H1 (cell line): ENCODE measurements around the gene LBH. TPM values are rescaled to one million over a fixed set of nuclear protein-coding genes. Genes with fewer than 3 reads are reported as not detected.

ENCODE experiments used
- CTCF ChIA-PET: fragments of 300-600 bp; sonication (Branson Sonifier 250); formaldehyde crosslinking; loops from one replicate; lab custom pipeline; 2021; ENCODE audit not compliant: partially characterized antibody; lab: Charles Lee
- POLR2A ChIA-PET: fragments of 300-600 bp; sonication (Branson Sonifier 250); formaldehyde crosslinking; loops from one replicate; lab custom pipeline; 2021; ENCODE audit warnings: inconsistent platforms; ENCODE audit not compliant: partially characterized antibody; lab: Charles Lee
- DNase-seq, 2 experiments: peaks; one replicate each; pipeline versions ENCODE4 v3.0.0 to v3.0.0-alpha.2; 2010 to 2022; ENCODE audit warnings: low spot score in 2 of 2, low read depth in 1 of 2, mixed read lengths in 1 of 2
- FAIRE-seq: peaks from 2 replicates; lab custom pipeline; 2011; peaks lifted over from hg19 to GRCh38; lab: Jason Lieb, UNC
- H2AFZ ChIP-seq: 2 replicates; pipeline ENCODE4 v1.8.1; 2012; ENCODE audit warnings: low read length, inconsistent platforms
- H2AK5ac ChIP-seq: 2 replicates; pipeline ENCODE4 v1.6.1; 2013; ENCODE audit warnings: low read depth, low read length
- H2BK120ac ChIP-seq: replicated peaks from 2 replicates; pipeline ENCODE3; 2013; ENCODE audit warnings: low read depth, low read length, inconsistent platforms
- H2BK12ac ChIP-seq: 2 replicates; pipeline ENCODE4 v1.6.1; 2013; ENCODE audit warnings: low read depth, low read length
- H2BK15ac ChIP-seq: 2 replicates; pipeline ENCODE4 v1.6.1; 2013; ENCODE audit warnings: low read length
- H2BK20ac ChIP-seq: 2 replicates; pipeline ENCODE4 v1.6.1; 2013; ENCODE audit warnings: low read length
- H2BK5ac ChIP-seq: 2 replicates; pipeline ENCODE4 v1.6.1; 2013; ENCODE audit warnings: low read depth, low read length
- H3K14ac ChIP-seq: 2 replicates; pipeline ENCODE4 v1.6.1; 2013; ENCODE audit warnings: inconsistent platforms; ENCODE audit not compliant: insufficient read length
- H3K18ac ChIP-seq: 2 replicates; pipeline ENCODE4 v1.6.1; 2013; ENCODE audit warnings: low read length; ENCODE audit errors: extremely low read depth
- H3K23ac ChIP-seq: 2 replicates; pipeline ENCODE4 v1.6.1; 2013; ENCODE audit warnings: inconsistent platforms; ENCODE audit not compliant: insufficient read length
- H3K23me2 ChIP-seq: 2 replicates; pipeline ENCODE4 v1.6.1; 2013; ENCODE audit warnings: low read depth, low read length
- H3K27ac ChIP-seq: 2 replicates; pipeline ENCODE4 v1.6.1; 2011; ENCODE audit warnings: low read depth, low read length, inconsistent platforms
- H3K27me3 ChIP-seq, 4 experiments: replicated peaks in 1 of 4; 1 replicate in 1 of 4; 2 replicates in 3 of 4; pipeline versions ENCODE4 v1.6.1 to v1.8.1; 2011 to 2013; ENCODE audit warnings: low read length in 3 of 4, mild to moderate bottlenecking in 3 of 4, inconsistent platforms in 2 of 4, mixed read lengths in 2 of 4, moderate library complexity in 1 of 4; ENCODE audit not compliant: control insufficient read depth in 3 of 4, insufficient read depth in 3 of 4; ENCODE audit errors: extremely low read depth in 1 of 4
- H3K36me3 ChIP-seq, 4 experiments: 2 replicates each; pipeline versions ENCODE4 v1.6.1 to v1.8.1; 2011 to 2013; ENCODE audit warnings: mild to moderate bottlenecking in 4 of 4, low read length in 3 of 4, moderate library complexity in 2 of 4, control low read depth in 1 of 4, inconsistent platforms in 1 of 4; ENCODE audit not compliant: insufficient read depth in 4 of 4, control insufficient read depth in 2 of 4
- H3K4ac ChIP-seq: replicated peaks from 2 replicates; pipeline ENCODE3; 2013; ENCODE audit warnings: low read length, low read depth, mixed read lengths, inconsistent platforms; ENCODE audit not compliant: insufficient read length
- H3K4me1 ChIP-seq, 4 experiments: replicated peaks in 1 of 4; 1 replicate in 1 of 4; 2 replicates in 3 of 4; pipeline versions ENCODE4 v1.6.1 to v1.8.1; 2011 to 2013; ENCODE audit warnings: low read length in 3 of 4, inconsistent platforms in 2 of 4, mixed read lengths in 1 of 4; ENCODE audit not compliant: insufficient read depth in 4 of 4, control insufficient read depth in 3 of 4
- H3K4me2 ChIP-seq, 2 experiments: 2 replicates each; pipeline versions ENCODE4 v1.6.1 to v1.8.1; 2011 to 2013; ENCODE audit warnings: low read depth in 2 of 2, low read length in 2 of 2, control low read depth in 1 of 2, inconsistent platforms in 1 of 2, mild to moderate bottlenecking in 1 of 2; ENCODE audit not compliant: insufficient read depth in 1 of 2
- H3K4me3 ChIP-seq, 4 experiments: fragments of 200-600, 300-600 bp in 1 of 4; sonication (generic), shearing (Covaris generic), sonication (Bioruptor Twin) in 1 of 4; 2 replicates each; pipeline versions ENCODE4 v1.5.1 to v1.8.1; 2011 to 2016; ENCODE audit warnings: low read length in 4 of 4, low read depth in 3 of 4, control low read depth in 2 of 4, inconsistent platforms in 2 of 4, mild to moderate bottlenecking in 2 of 4, mixed read lengths in 1 of 4, moderate library complexity in 1 of 4; ENCODE audit not compliant: insufficient read depth in 2 of 4; ENCODE audit errors: extremely low read depth in 1 of 4
- H3K56ac ChIP-seq: replicated peaks from 2 replicates; pipeline ENCODE3; 2013; ENCODE audit warnings: low read depth, mild to moderate bottlenecking, mixed read lengths, low read length, inconsistent platforms; ENCODE audit not compliant: insufficient read length
- H3K79me1 ChIP-seq: 2 replicates; pipeline ENCODE4 v1.6.1; 2013; ENCODE audit warnings: low read depth, low read length, control low read depth
- H3K79me2 ChIP-seq, 2 experiments: 2 replicates each; pipeline versions ENCODE4 v1.6.1 to v1.8.1; 2012 to 2013; ENCODE audit warnings: low read length in 2 of 2, mild to moderate bottlenecking in 2 of 2, inconsistent platforms in 1 of 2; ENCODE audit not compliant: insufficient read depth in 2 of 2, control insufficient read depth in 1 of 2
- H3K9ac ChIP-seq, 4 experiments: replicated peaks in 1 of 4; 1 replicate in 1 of 4; 2 replicates in 3 of 4; pipeline versions ENCODE4 v1.6.1 to v1.8.1; 2011 to 2013; ENCODE audit warnings: low read depth in 3 of 4, low read length in 3 of 4, control low read depth in 2 of 4, mild to moderate bottlenecking in 2 of 4, moderate library complexity in 2 of 4, inconsistent platforms in 1 of 4; ENCODE audit errors: extremely low read depth in 1 of 4
- H3K9me3 ChIP-seq, 2 experiments: 2 replicates each; pipeline versions ENCODE4 v1.6.1 to v1.8.1; 2012 to 2013; ENCODE audit warnings: mild to moderate bottlenecking in 2 of 2, moderate library complexity in 2 of 2, control low read depth in 1 of 2, inconsistent platforms in 1 of 2, low read depth in 1 of 2, low read length in 1 of 2, mixed read lengths in 1 of 2; ENCODE audit not compliant: insufficient read depth in 2 of 2
- H4K20me1 ChIP-seq, 2 experiments: replicated peaks in 1 of 2; 2 replicates each; pipeline versions ENCODE3 to v1.8.1; 2011 to 2013; ENCODE audit warnings: inconsistent platforms in 2 of 2, low read length in 2 of 2, mild to moderate bottlenecking in 1 of 2; ENCODE audit not compliant: insufficient read depth in 2 of 2, control insufficient read depth in 1 of 2
- H4K5ac ChIP-seq: 2 replicates; pipeline ENCODE4 v1.6.1; 2013; ENCODE audit warnings: low read length, low read depth, mixed read lengths, inconsistent platforms; ENCODE audit not compliant: insufficient read length
- H4K8ac ChIP-seq: 2 replicates; pipeline ENCODE4 v1.8.0; 2013; ENCODE audit warnings: mild to moderate bottlenecking, moderate library complexity, low read length, inconsistent platforms; ENCODE audit not compliant: insufficient read depth; ENCODE audit errors: extremely low read depth
- H4K91ac ChIP-seq: replicated peaks from 2 replicates; pipeline ENCODE3; 2013; ENCODE audit warnings: low read length, mixed read lengths, inconsistent platforms; ENCODE audit not compliant: insufficient read length
- ATF2 ChIP-seq: IDR thresholded peaks from 2 replicates; pipeline ENCODE4 v1.6.1; 2012; ENCODE audit warnings: low read length, inconsistent platforms
- ATF3 ChIP-seq: IDR thresholded peaks from 2 replicates; pipeline ENCODE4 v1.6.1; 2011; ENCODE audit warnings: low read depth, mild to moderate bottlenecking, low read length; ENCODE audit not compliant: insufficient read depth
- E2F6 ChIP-seq: IDR thresholded peaks from 2 replicates; pipeline ENCODE4 v1.6.1; 2012; ENCODE audit warnings: inconsistent platforms
- EZH2 ChIP-seq: fragments of 200-600 bp; sonication (generic); IDR thresholded peaks from 2 replicates; pipeline ENCODE4 v1.7.1; 2012; ENCODE audit warnings: low read depth, mild to moderate bottlenecking, moderate library complexity, low read length, inconsistent platforms; ENCODE audit not compliant: severe bottlenecking
- RBBP5 ChIP-seq: IDR thresholded peaks from 2 replicates; pipeline ENCODE4 v1.7.1; 2012; ENCODE audit warnings: low read depth, mild to moderate bottlenecking, inconsistent platforms, low read length, moderate library complexity, borderline replicate concordance
- RFX5 ChIP-seq: IDR thresholded peaks from 2 replicates; pipeline ENCODE4 v1.6.1; 2011; ENCODE audit warnings: low read depth, low read length, improper control_type of control experiment, borderline replicate concordance
- SAP30 ChIP-seq: fragments of 300-600 bp; sonication (generic); IDR thresholded peaks from 2 replicates; pipeline ENCODE4 v1.7.1; 2012; ENCODE audit warnings: low read length, moderate library complexity, mild to moderate bottlenecking, inconsistent platforms; ENCODE audit not compliant: insufficient read depth, insufficient replicate concordance
- SRF ChIP-seq: IDR thresholded peaks from 2 replicates; pipeline ENCODE4 v1.6.1; 2011; ENCODE audit warnings: mild to moderate bottlenecking, low read depth, low read length, moderate library complexity
- TAF7 ChIP-seq: optimal IDR thresholded peaks from 2 replicates; pipeline ENCODE3; 2011; ENCODE audit warnings: low read depth, mild to moderate bottlenecking, inconsistent platforms, low read length, moderate library complexity, borderline replicate concordance
- TBP ChIP-seq: IDR thresholded peaks from 2 replicates; pipeline ENCODE4 v1.6.1; 2011; ENCODE audit warnings: low read depth, low read length, improper control_type of control experiment
- TCF12 ChIP-seq: IDR thresholded peaks from 2 replicates; pipeline ENCODE4 v1.6.1; 2011; ENCODE audit warnings: low read depth, mild to moderate bottlenecking, low read length
- polyA plus RNA-seq, 7 experiments: library from polyadenylated mRNA; depleted of rRNA in 3 of 7; stranded (reverse) in 5 of 7; unstranded in 2 of 7; fragments of >200 nt in 5 of 7; fragments of 200-250 nt in 2 of 7; gene quantifications; 1 replicate in 5 of 7; 2 replicates in 1 of 7; 4 replicates in 1 of 7; pipeline versions ENCODE4 v1.2.1 to v1.2.3, GENCODE V29; 2011 to 2013; ENCODE audit warnings: missing spikeins in 2 of 7, mixed read lengths in 2 of 7
- total RNA-seq: library from RNA; stranded (reverse); fragmentation: NEBNext Ultra II Directional; extraction: Animal tissue kit (Norgen Biotek cat#: 25700); gene quantifications from 2 replicates; pipeline ENCODE4 v1.2.1, GENCODE V29; 2021

Gene LBH
- total and polyA plus RNA-seq, 2 of the 8 experiments (the other 6 are each of a cell fraction or from before 2014, with no cell fraction given): 25.7 to 34.5 TPM

- H4K5ac ChIP-seq: no peak overlapping the region
- TF ChIP-seq EZH2: no peak
- TF ChIP-seq ATF2: no peak
- no peak for TF ChIP-seq SAP30
- TF ChIP-seq TAF7: no peak
- no peak for TF ChIP-seq RFX5
- no peak for TF ChIP-seq RBBP5
- no peak for TF ChIP-seq ATF3
- no peak for TF ChIP-seq TCF12
- TF ChIP-seq TBP: no peak
- TF ChIP-seq E2F6: no peak
- TF ChIP-seq SRF: no peak
Observed at GRCh38 chr2:30296496-30296895, 65.2 kb downstream of the LBH start.

More at GRCh38 chr2:30296496-30296895, 65.2 kb downstream of the LBH start:
- no peak overlapping the region for H4K8ac ChIP-seq
- no peak overlapping the region for H3K4me3 ChIP-seq
- H3K79me2 ChIP-seq: no peaks in the 10 kb centered on the region
- H2BK15ac ChIP-seq: no peak overlapping the region
- H4K91ac ChIP-seq: no peak overlapping the region
- no peaks in the 10 kb centered on the region for H3K27me3 ChIP-seq
- no peak for DNase-seq
- no peaks in the 10 kb centered on the region for H3K9me3 ChIP-seq
- no peak overlapping the region for H3K4me2 ChIP-seq
- no peaks in the 10 kb centered on the region for H3K79me1 ChIP-seq
- no peak overlapping the region; the same call in 1 of the 2 replicates for H2AK5ac ChIP-seq
- no peaks in the 10 kb centered on the region for H4K20me1 ChIP-seq
- no peak overlapping the region for H3K23ac ChIP-seq
- H3K23me2 ChIP-seq: no peaks in the 10 kb centered on the region
- H3K4me1 ChIP-seq: peaks cover 4 to 17% (median 6%) of the 10 kb centered on the region in 4 experiments
- H2BK120ac ChIP-seq: no peak overlapping the region
- H3K36me3 ChIP-seq: no peaks in the 10 kb centered on the region
- H3K56ac ChIP-seq: no peak overlapping the region
- H2BK5ac ChIP-seq: no peak overlapping the region
- ChIA-PET POLR2A (no interaction called here), CTCF (interaction anchor here (0.6 to 3.0 kb wide), 3 partner anchors 50 to 873 kb away, joined by 3 to 7 read pairs (median 3); no protein-coding TSS in a partner anchor)
- FAIRE-seq: no peak
- no peak overlapping the region for H2BK20ac ChIP-seq
- H3K4ac ChIP-seq: no peak overlapping the region
- H3K18ac ChIP-seq: no peak overlapping the region
- no peak overlapping the region for H3K9ac ChIP-seq
- no peak overlapping the region for H2AFZ ChIP-seq
- H3K27ac ChIP-seq: no peak overlapping the region
- no peak overlapping the region for H3K14ac ChIP-seq
- no peak overlapping the region for H2BK12ac ChIP-seq
